Measurements from ENCODE around the gene AFG1L. TPM values are rescaled to one million over a fixed set of nuclear protein-coding genes. Genes with fewer than 3 reads are reported as not detected.
A peak's percentile ranks its signal among the peaks of the same experiment; 100 is the strongest.
"Not testable (repeated sequence)": the region's sequence is repeated elsewhere in the genome, so short reads cannot be mapped to it uniquely, and the experiment has no call there.

AFG1L gene
- total and polyA plus RNA-seq, 7 donors = 2.4 to 10.4 (median 5.4) TPM

DNA sequence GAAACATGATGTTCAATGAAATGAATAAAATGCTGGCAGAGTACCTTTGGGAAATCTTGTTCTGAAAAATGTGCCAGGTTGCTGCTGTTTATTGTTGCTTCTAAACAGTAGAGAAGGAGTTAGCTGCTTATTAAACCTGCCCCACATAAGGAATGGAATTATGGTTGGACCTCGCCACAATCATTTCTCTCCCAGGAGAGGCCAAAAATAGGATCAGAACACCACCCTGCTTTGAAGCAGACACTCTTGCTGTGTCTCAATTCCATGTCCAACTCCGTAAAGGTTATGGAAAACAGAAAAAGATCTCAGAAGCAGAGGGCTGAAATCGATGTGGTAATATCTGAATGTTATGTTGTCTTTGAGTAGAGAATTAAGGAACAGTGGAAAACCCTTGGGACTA lies 27.9 kb downstream of the AFG1L start:
- Histone ChIP-seq H3K9me3 (no peaks in the 10 kb centered on the region), H3K36me3 (ENCODE audit: insufficient read depth in 1 of 2, low read depth in 1 of 2) (peaks cover 0 to 24% of the 10 kb centered on the region in 2 donors), H3K27ac (no peak overlapping the region), H3K27me3 (ENCODE audit: insufficient read depth in 3 of 3, low read length in 2 of 3) (no peaks in the 10 kb centered on the region), H3K4me3 (no peak overlapping the region), H3K4me1 (peaks cover 15% of the 10 kb centered on the region)
- WGBS, 3 donors = 31 to 51% (median 33%) methylated on average over 3 of the region's 3 CpGs
- TF ChIP-seq, protein P1, sequence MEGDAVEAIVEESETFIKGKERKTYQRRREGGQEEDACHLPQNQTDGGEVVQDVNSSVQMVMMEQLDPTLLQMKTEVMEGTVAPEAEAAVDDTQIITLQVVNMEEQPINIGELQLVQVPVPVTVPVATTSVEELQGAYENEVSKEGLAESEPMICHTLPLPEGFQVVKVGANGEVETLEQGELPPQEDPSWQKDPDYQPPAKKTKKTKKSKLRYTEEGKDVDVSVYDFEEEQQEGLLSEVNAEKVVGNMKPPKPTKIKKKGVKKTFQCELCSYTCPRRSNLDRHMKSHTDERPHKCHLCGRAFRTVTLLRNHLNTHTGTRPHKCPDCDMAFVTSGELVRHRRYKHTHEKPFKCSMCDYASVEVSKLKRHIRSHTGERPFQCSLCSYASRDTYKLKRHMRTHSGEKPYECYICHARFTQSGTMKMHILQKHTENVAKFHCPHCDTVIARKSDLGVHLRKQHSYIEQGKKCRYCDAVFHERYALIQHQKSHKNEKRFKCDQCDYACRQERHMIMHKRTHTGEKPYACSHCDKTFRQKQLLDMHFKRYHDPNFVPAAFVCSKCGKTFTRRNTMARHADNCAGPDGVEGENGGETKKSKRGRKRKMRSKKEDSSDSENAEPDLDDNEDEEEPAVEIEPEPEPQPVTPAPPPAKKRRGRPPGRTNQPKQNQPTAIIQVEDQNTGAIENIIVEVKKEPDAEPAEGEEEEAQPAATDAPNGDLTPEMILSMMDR (IDR thresholded peaks at IDR 0.05) = no peak
- intact Hi-C loops (cut with DNase I) = no loop called here
- ATAC-seq (peak in 3 of 4 donors; percentile 35 to 73 (median 68)), DNase-seq (no peak)

DNA sequence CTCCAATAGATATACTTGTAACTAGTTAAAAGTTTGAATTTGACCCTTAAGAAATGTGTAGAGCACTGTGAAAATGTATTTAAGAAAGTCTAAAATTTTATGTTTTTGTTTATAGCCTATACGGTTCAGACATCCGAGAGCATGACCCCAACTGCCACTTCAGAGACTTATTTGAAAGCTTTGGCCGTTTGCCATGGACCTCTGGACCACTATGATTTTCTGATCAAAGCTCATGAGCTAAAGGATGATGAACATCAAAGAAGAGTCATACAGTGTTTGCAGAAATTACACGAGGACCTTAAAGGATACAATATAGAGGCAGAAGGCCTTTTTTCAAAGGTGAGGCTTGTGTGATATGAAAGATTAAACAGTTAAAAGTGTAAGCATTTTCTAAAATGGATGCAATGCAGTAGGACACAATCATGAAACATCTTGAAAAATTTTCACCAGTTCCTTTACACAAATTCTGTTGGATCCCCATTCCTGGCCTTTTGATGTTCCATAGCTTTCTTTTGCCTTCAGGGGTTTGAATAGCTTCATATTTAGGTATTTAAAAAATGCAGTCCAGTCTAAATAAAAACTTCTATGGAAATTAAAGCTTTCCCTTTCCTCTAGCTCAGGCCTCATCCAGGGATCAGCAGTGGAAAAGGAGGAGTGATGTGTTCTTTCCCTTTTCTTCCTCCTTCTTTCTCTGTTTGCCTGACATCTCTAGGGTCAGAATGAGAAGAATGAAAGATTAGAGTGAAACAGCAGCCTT lies 29.0 kb downstream of the AFG1L start:
- DNase-seq = no peak
- Histone ChIP-seq H3K27me3 (ENCODE audit: insufficient read depth in 3 of 3, low read length in 2 of 3) (no peaks in the 10 kb centered on the region), H3K36me3 (ENCODE audit: insufficient read depth in 1 of 2, low read depth in 1 of 2) (peaks cover 0 to 34% of the 10 kb centered on the region in 2 donors)

DNA sequence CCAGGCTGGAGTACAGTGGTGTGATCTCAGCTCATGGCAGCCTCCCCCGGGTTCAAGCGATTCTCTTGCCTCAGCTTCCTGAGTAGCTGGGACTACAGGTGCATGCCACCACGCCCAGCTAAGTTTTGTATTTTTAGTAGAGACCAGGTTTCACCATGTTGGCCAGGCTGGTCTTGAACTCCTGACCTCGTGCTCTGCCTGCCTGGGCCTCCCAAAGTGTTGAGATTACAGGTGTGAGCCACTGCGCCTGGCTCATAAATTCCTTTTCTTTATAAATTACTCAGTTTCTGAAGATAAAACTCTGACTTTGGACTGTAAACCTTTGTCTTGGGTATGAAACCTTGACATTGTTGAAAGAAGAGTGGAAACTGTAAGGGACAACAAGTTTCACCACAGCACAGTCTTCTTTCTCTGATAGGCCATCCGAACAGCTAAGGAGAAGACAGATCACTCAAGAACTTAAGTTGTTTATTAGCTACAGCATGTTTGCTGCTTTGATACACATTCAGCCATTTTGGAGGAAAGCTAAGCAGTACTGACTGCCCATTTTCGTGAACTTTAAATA lies 35.4 kb downstream of the AFG1L start:
- H3K27me3 ChIP-seq (ENCODE audit: insufficient read depth in 3 of 3, low read length in 2 of 3); H3K4me1 ChIP-seq; H3K4me3 ChIP-seq; H3K27ac ChIP-seq; DNase-seq; ATAC-seq; intact Hi-C loops (cut with DNase I); H3K9me3 ChIP-seq: not testable (repeated sequence)
- H3K36me3 ChIP-seq (ENCODE audit: insufficient read depth in 1 of 2, low read depth in 1 of 2) = peaks cover 0 to 24% of the 10 kb centered on the region in 2 donors
- WGBS, 3 donors = 94 to 96% (median 95%) methylated on average over 7 of the region's 7 CpGs

More for the DNA sequence above, 29.0 kb downstream of the AFG1L start:
- peaks cover 15% of the 10 kb centered on the region for H3K4me1 ChIP-seq
- intact Hi-C loops (cut with DNase I) = no loop called here
- no peak for ATAC-seq
- no peak overlapping the region for H3K4me3 ChIP-seq
- H3K9me3 ChIP-seq = no peaks in the 10 kb centered on the region
- H3K27ac ChIP-seq = no peak overlapping the region
- TF ChIP-seq, protein P1 (IDR thresholded peaks at IDR 0.05) = no peak
- 73 to 80% (median 79%) methylated on average over 4 of the region's 4 CpGs for WGBS, 3 donors

DNA sequence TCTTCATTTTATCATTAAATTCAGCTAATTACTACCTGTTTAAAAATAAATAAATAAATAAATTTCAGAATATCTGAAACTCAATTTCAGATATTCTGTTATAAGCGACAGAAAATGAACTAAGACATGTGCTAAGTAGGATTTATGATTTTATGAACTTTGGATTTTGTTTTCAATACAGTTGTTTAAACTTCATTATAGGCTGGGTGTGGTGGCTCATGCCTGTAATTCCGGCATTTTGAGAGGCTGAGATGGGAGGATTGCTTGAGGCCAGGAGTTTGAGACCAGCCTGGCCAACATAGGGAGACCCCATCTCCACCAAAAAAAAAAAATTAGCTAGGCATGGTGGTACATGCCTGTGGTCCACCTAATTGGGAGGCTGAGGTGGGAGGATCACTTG lies 36.0 kb downstream of the AFG1L start:
- WGBS, 3 donors = 96 to 100% (median 98%) methylated on average over 2 of the region's 2 CpGs
- intact Hi-C loops (cut with DNase I) = no loop called here
- DNase-seq (no peak), ATAC-seq (no peak)
- TF ChIP-seq, protein P1 (IDR thresholded peaks at IDR 0.05) = no peak
- no peaks in the 10 kb centered on the region for H3K27me3 ChIP-seq (ENCODE audit: insufficient read depth in 3 of 3, low read length in 2 of 3)
- no peaks in the 10 kb centered on the region for H3K4me1 ChIP-seq
- peaks cover 0 to 21% of the 10 kb centered on the region in 2 donors for H3K36me3 ChIP-seq (ENCODE audit: insufficient read depth in 1 of 2, low read depth in 1 of 2)
- H3K9me3 ChIP-seq = no peaks in the 10 kb centered on the region
- no peak overlapping the region for H3K4me3 ChIP-seq
- no peak overlapping the region for H3K27ac ChIP-seq

DNA sequence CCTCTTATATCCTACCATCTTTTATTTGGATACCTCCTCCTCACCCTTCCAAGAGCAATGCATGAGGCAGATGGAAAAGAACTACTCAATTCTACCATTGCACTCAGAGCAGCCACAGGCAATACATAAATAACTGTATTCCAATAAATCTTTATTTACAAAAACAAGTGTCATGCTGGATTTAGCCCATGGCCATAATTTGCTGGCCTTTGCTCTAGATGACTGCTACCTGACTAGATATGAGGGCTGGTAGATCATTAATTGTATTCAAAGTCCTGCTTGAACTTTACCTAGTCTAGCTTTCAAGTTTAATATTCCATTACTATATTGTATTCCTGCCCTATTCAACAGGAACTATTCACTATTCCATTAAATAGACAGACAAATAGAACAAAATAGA lies 37.1 kb downstream of the AFG1L start:
- Histone ChIP-seq H3K4me3 (no peak overlapping the region), H3K27me3 (ENCODE audit: insufficient read depth in 3 of 3, low read length in 2 of 3) (no peaks in the 10 kb centered on the region), H3K4me1 (no peaks in the 10 kb centered on the region), H3K36me3 (ENCODE audit: insufficient read depth in 1 of 2, low read depth in 1 of 2) (peaks cover 0 to 16% of the 10 kb centered on the region in 2 donors), H3K9me3 (no peaks in the 10 kb centered on the region), H3K27ac (no peak overlapping the region)
- TF ChIP-seq, protein P1 (IDR thresholded peaks at IDR 0.05) = no peak
- DNase-seq (no peak), ATAC-seq (no peak)
- intact Hi-C loops (cut with DNase I) = no loop called here
